GM19468 (cell line): ENCODE data around the gene FERMT3.
"Not testable (repeated sequence)": the region's sequence is repeated elsewhere in the genome, so short reads cannot be mapped to it uniquely, and the experiment has no call there.

Experiments used
- ATAC-seq: cut with Tn5 transposase; IDR thresholded peaks from one replicate; pipeline ENCODE4 v1.9.1; 2021; ENCODE audit warnings: mild to moderate bottlenecking, moderate library complexity, moderate number of reproducible peaks; ENCODE audit not compliant: unreplicated experiment; ENCODE audit errors: extremely low read depth

The FERMT3 gene

DNA sequence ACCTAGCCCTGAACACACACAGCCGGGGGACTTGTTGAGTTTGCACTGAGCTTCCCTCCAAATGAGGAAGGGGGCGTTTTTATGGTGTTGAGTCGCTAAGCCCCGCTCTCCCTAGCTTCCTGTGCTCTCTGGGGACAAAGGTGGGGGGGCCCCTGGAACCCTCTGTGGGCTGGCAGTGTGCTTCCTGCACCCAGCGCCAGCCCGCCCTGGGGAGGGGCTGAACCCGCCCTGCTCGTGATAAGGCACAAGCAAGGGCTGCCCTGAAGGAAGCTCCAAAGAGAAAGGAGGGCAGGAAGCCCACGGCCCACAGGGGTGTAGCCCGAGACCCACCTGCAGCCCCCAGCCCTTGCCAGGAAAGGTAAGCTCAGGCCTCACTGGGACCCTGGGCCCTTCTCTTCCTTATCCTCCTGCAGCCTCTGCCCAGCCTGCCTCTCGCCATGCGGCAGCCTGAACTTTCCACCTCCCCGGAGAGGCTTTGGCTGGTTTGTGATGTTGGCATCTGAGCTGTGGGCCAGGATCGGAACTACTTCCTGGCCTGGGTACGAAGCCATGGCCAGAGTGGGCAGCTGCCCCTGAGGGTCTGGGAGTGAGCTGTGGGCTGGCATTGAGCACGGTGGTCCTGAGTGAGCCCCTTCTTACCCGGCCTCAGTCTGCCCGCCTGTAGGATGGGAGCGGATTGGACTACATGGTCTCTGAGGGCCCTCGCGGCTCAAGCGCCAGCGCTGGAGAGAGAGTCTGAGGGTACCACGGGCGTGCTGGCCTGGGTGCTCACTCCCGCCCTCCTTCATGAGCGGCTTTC is at the start of gene FERMT3:
FERMT3 (plus strand) TSS at position 265 of the 799 bp plus-strand sequence. CDS start 644 bp downstream, outside the sequence.
- no peak for ATAC-seq

GRCh38 chr11:64157631-64158394 is 48.7 kb upstream of the FERMT3 start:
- no peak for ATAC-seq

- ATAC-seq, result no peak
Observed at GRCh38 chr11:64161037-64161436, 45.5 kb upstream of the FERMT3 start.

GRCh38 chr11:64162769-64163168 is 43.8 kb upstream of the FERMT3 start:
- ATAC-seq, result not testable (repeated sequence)

GRCh38 chr11:64163951-64164350 is 42.6 kb upstream of the FERMT3 start:
- ATAC-seq, result no peak

DNA sequence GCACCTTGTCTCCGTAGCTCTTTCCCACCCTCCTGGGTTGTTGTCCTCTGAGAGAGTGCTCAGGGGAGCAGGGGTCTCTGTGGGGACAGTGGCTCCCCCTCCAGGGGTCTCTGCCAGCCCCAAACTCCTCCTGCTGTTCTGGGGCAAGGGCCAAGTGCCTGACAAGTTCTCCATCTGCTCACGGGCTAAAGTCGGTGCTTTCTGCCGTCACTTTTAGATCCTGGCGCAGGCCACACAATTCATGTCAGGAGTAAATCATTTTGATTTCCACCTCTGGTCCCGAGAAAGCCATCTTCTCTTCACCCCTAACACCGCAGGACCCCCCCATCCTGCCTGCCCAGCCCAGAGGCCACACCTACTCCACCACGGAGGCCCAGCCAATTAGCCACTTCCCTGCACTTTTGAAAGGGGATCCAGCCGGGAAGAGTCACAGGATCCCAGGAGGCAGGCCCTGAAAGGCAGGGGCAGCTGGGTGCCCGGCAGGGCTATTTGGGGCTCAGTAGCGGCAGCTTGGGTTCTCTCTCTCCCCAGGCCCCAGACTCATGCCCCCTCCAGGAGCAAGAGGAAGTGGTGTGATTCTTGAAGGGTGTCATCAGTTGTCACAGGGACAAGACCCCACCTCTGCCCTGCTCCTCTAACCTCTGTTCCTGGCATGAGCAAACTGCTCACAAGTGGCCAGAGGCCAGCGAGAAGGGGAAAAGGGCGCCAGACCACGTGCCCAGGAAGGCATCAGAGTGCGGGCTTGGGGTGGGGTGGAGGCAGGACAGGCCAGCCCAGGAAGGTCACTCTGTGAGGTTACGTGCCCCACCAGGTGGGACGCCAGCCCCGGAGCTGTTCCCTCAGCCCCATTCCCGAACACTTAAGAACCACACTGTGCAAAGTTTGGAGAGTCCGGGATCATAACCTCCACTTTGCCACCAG is 41.9 kb upstream of the FERMT3 start:
- ATAC-seq, result no peak

- ATAC-seq, result no peak
Observed at GRCh38 chr11:64165481-64165841, 41.1 kb upstream of the FERMT3 start.

- no peak for ATAC-seq
Observed at GRCh38 chr11:64165842-64166635, 40.5 kb upstream of the FERMT3 start, which contains the start of gene MACROD1. MACROD1 (minus strand) TSS chr11:64166113; CDS start chr11:64165994, 119 bp downstream.

GRCh38 chr11:64170419-64170818 is 36.1 kb upstream of the FERMT3 start:
- ATAC-seq, result no peak

- ATAC-seq, result no peak
Observed at GRCh38 chr11:64173616-64174355, 32.7 kb upstream of the FERMT3 start.

GRCh38 chr11:64176751-64177150 is 29.8 kb upstream of the FERMT3 start:
- ATAC-seq, result no peak

GRCh38 chr11:64178203-64178602 is 28.3 kb upstream of the FERMT3 start:
- no peak for ATAC-seq

DNA sequence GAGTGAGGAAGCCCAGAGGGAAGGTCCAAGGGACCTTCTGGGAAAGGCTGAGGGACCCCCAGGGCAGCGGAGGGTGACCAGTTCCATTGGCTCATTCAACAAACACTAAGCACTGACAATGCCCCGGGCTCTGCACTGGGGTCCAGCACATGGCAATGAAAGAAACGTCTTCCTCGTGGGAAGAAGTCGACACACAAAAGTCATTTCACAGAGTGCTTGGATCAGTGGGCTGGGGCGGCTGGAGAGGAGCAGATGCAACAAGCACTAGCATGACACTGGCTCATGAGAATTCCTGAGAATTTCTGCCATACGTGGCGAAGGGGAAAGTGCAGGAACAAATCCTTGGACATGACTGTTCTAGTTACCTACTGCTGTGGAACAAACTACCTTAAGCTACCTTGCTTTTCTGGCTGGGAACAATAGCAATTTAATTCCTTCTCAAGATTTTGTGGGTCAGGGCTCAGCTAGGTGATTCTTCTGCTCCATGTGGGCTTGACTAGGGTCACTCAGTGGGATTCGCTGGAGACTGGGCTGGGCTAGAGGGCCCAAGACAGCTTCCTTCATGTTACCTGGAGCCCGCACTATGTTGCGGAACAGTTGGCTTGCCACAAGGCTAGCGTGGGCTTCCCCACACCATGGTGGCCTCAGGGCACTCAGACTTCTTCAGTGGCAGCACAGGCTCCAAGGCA is 27.4 kb upstream of the FERMT3 start:
- ATAC-seq, result no peak

DNA sequence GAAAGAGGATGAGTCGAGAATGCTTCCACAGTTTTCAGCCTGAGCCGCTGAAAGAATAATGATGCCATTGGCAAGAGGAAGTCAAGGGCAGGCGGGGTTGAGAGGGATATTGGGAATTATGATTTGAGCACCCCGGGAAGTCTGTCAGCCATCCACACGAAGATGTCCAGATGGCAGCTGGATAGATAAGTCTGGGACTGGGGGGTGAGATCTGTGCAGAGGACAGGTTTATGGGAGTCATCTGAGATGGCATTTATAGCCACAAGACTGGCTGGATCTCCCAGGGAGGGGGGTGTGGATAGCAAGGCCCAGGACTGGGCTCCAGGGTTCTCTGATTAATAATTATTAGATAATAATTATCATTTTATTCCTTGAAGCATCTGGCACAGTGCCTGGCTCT is 25.6 kb upstream of the FERMT3 start:
- no peak for ATAC-seq

GRCh38 chr11:64181506-64182411 is 24.8 kb upstream of the FERMT3 start:
- ATAC-seq, result no peak

- ATAC-seq, result no peak
Observed at GRCh38 chr11:64183890-64184289, 22.6 kb upstream of the FERMT3 start.

- no peak for ATAC-seq
Observed at GRCh38 chr11:64185175-64185692, 21.3 kb upstream of the FERMT3 start.
